ENCODE data around the gene TECPR1. TPM values are rescaled to one million over a fixed set of nuclear protein-coding genes. Genes with fewer than 3 reads are reported as not detected.

TECPR1 gene, protein sequence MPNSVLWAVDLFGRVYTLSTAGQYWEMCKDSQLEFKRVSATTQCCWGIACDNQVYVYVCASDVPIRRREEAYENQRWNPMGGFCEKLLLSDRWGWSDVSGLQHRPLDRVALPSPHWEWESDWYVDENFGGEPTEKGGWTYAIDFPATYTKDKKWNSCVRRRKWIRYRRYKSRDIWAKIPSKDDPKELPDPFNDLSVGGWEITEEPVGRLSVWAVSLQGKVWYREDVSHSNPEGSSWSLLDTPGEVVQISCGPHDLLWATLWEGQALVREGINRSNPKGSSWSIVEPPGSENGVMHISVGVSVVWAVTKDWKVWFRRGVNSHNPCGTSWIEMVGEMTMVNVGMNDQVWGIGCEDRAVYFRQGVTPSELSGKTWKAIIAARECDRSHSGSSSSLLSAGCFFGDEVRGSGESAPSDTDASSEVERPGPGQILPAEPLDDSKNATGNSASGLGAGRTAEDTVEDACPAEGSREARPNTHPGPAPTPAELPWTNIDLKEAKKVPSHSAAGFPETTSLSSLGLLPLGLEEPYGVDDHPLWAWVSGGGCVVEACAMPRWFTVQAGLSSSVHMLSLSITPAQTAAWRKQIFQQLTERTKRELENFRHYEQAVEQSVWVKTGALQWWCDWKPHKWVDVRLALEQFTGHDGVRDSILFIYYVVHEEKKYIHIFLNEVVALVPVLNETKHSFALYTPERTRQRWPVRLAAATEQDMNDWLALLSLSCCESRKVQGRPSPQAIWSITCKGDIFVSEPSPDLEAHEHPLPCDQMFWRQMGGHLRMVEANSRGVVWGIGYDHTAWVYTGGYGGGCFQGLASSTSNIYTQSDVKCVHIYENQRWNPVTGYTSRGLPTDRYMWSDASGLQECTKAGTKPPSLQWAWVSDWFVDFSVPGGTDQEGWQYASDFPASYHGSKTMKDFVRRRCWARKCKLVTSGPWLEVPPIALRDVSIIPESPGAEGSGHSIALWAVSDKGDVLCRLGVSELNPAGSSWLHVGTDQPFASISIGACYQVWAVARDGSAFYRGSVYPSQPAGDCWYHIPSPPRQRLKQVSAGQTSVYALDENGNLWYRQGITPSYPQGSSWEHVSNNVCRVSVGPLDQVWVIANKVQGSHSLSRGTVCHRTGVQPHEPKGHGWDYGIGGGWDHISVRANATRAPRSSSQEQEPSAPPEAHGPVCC
- polyA plus RNA-seq (2013, experiment 1 of 2; ENCODE audit: insufficient read length), result 16.5 TPM
- 17.2 TPM for polyA plus RNA-seq (2013, experiment 2 of 2; ENCODE audit: insufficient read length)

- peak; percentile 87 for DNase-seq
Measured at GRCh38 chr7:98251601-98252424, at the start of gene TECPR1. TECPR1 (minus strand) TSS chr7:98252232; CDS start chr7:98246146, 6,086 bp downstream.

GRCh38 chr7:98300595-98301372, 48.8 kb upstream of the TECPR1 start:
- no peak for DNase-seq

GRCh38 chr7:98297626-98298286, 45.7 kb upstream of the TECPR1 start:
- no peak for DNase-seq

- no peak for DNase-seq
Measured at GRCh38 chr7:98296833-98297232, 44.8 kb upstream of the TECPR1 start.

GRCh38 chr7:98295467-98296192, 43.6 kb upstream of the TECPR1 start:
- DNase-seq, result no peak

GRCh38 chr7:98294798-98295382, 42.9 kb upstream of the TECPR1 start:
- peak; percentile 66 for DNase-seq

- no peak for DNase-seq
Measured at GRCh38 chr7:98294326-98294725, 42.3 kb upstream of the TECPR1 start.

GRCh38 chr7:98293746-98294145, 41.7 kb upstream of the TECPR1 start:
- no peak for DNase-seq

- no peak for DNase-seq
Measured at GRCh38 chr7:98293265-98293664, 41.2 kb upstream of the TECPR1 start.

- DNase-seq, result no peak
Measured at GRCh38 chr7:98291717-98292116, 39.7 kb upstream of the TECPR1 start.

- no peak for DNase-seq
Measured at GRCh38 chr7:98289333-98289875, 37.4 kb upstream of the TECPR1 start.

GRCh38 chr7:98288064-98288823, 36.2 kb upstream of the TECPR1 start:
- no peak for DNase-seq

- no peak for DNase-seq
Measured at GRCh38 chr7:98287486-98287959, 35.5 kb upstream of the TECPR1 start.

GRCh38 chr7:98286701-98287485, 34.9 kb upstream of the TECPR1 start:
- no peak for DNase-seq

GRCh38 chr7:98286093-98286539, 34.1 kb upstream of the TECPR1 start:
- DNase-seq, result peak; percentile 54

DNA sequence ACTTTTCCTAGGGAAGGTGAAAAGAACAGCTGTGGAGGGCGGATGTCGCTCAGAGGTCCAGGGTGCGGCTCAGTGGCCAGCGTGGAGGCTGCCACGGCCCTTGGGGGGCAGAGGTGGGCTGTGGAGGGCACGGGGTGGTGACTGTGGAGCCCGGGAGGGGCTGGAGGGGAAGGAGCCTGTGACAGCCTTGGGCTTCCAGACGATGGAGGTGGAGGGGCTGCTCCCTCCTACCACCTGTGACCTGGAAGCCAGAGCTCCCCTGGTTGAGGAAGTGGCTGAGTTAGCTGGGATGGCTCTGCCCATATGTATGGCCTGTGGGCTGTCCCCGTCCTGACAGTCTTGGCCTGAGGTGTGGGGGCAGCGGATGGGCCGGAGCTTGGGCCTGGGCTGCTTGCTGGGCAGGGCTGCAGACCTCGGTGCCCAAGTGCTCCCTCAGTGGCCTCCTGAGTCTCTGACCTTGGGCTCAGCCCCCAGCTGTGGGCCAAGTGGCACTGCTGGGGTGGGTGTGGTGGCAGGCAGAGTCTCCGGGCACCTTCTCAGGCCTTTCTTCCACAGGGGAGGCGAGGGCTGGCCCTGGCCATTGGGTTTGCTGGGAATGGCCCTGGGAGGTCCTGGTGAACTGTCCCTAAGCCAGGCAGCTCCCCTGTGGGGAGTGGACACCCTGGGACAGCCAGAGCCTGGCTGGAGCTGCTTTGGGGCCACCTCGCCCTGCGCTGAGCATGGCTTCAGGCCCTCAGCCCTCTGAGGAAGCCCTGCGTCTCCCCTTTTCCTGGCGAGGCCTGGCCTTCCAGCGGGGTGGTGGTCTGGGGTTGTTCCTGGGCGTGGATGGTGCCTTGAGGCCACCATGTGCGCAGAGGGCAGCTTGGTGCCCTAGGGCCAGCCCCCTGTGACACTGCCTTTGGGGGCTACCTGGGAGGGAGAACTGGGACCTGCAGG, 33.4 kb upstream of the TECPR1 start:
- no peak for DNase-seq
